Upper lobe of right lung (tissue), 1 donor: ENCODE data around the gene DAPK2. TPM values are rescaled to one million over a fixed set of nuclear protein-coding genes. Genes with fewer than 3 reads are reported as not detected.

ENCODE experiments used
- ATAC-seq: fragments of 200-7000 bp; cut with Tn5 transposase; one replicate; pipeline ENCODE4 v1.9.1; 2020; ENCODE audit warnings: mild to moderate bottlenecking, moderate library complexity
- DNase-seq: peaks from one replicate; pipeline ENCODE4 v3.0.0-alpha.2; 2020
- H3K27ac ChIP-seq: fragments of 200-600 bp; one replicate; pipeline ENCODE4 v1.8.0; 2022
- H3K27me3 ChIP-seq: fragments of 200-600 bp; one replicate; pipeline ENCODE4 v1.8.0; 2022; ENCODE audit warnings: mild to moderate bottlenecking
- H3K36me3 ChIP-seq: fragments of 200-600 bp; one replicate; pipeline ENCODE4 v1.8.0; 2022
- H3K4me1 ChIP-seq: fragments of 200-600 bp; one replicate; pipeline ENCODE4 v1.8.0; 2022
- H3K4me3 ChIP-seq: fragments of 200-600 bp; one replicate; pipeline ENCODE4 v1.8.0; 2022; ENCODE audit warnings: mild to moderate bottlenecking
- H3K9me3 ChIP-seq: fragments of 200-600 bp; one replicate; pipeline ENCODE4 v1.8.0; 2022
- CTCF ChIP-seq: fragments of 200-600 bp; IDR thresholded peaks from one replicate; pipeline ENCODE4 v1.8.0; 2022; ENCODE audit warnings: antibody characterized with exemption
- intact Hi-C: fragments of 100-400 bp; cut with DNase I; formaldehyde crosslinking; loops from one replicate; pipeline ENCODE4 v1.11.0; 2022
- total RNA-seq: library from RNA; stranded (reverse); fragmentation: NEBNext Ultra II Directional; extraction: Animal tissue kit (Norgen Biotek cat#: 25700); gene quantifications from one replicate; pipeline ENCODE4 v1.2.1, GENCODE V29; 2021
- donor health status: DM: no; HTN: yes; CAD: no; lungs with severe emphysema.

The DAPK2 gene
- total RNA-seq, 1 donor from 2014 or later: 73.3 TPM

DNA sequence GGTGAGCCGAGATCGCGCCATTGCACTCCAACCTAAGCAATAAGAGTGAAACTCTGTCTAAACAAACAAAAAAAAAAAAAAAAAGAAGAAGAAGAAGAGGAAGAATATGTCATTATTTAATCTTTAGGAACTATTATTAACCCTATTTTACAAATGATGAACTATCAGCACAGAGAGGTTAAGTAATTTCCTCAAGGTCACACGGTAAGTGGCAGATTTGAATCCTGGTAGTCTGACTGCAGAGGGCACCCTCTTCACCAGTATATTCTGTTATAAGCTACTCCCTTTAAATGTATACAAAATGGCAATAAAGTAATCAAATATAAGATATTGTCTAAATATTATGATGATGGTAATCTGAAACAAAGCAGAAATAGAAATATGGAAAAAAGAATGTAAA lies 135.1 kb downstream of the DAPK2 start:
- no peaks in the 10 kb centered on the region for H3K27me3 ChIP-seq
- no peak for ATAC-seq
- no peak overlapping the region for H3K27ac ChIP-seq
- no peaks in the 10 kb centered on the region for H3K9me3 ChIP-seq
- intact Hi-C loops: no loop called here
- H3K36me3 ChIP-seq: peaks cover 9% of the 10 kb centered on the region
- H3K4me1 ChIP-seq: peaks cover 9% of the 10 kb centered on the region
- no peak for TF ChIP-seq CTCF
- no peak for DNase-seq
- H3K4me3 ChIP-seq: no peak overlapping the region

DNA sequence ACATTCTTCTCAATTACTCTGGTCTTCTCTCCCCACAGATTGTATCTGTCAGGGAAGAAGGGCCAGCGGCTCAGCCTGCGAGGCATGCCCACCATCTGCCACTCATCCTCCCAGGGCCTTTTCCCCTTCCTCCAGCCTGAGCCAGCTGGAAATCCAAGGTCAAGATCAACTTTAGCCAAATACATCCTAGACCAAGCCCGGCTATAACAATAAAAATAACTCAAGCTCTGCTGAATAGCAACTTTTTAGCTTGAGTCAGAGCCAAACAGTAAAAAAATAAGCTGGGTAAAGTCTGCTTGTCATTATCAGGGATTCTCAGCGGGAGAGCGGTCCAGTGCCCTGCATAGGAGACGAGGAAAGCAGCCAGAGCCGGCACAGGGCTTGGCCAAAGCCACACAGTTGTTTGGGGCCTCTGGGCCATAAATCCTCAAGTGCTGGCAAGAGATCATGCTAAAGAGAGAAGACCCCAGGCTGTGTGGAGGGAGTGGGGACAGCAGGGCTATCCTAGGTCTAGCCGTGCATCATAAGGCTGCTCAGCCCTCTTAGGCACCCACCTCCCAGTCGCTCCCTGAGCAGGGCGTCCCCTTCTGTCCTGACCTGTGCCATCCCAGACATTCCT lies 136.4 kb downstream of the DAPK2 start:
- Histone ChIP-seq H3K36me3 (peaks cover 9% of the 10 kb centered on the region), H3K27ac (no peak overlapping the region), H3K4me1 (peaks cover 13% of the 10 kb centered on the region), H3K9me3 (no peaks in the 10 kb centered on the region), H3K27me3 (no peaks in the 10 kb centered on the region), H3K4me3 (no peak overlapping the region)
- no peak for TF ChIP-seq CTCF
- ATAC-seq (peak; percentile 6), DNase-seq (no peak)
- intact Hi-C loops: no loop called here

DNA sequence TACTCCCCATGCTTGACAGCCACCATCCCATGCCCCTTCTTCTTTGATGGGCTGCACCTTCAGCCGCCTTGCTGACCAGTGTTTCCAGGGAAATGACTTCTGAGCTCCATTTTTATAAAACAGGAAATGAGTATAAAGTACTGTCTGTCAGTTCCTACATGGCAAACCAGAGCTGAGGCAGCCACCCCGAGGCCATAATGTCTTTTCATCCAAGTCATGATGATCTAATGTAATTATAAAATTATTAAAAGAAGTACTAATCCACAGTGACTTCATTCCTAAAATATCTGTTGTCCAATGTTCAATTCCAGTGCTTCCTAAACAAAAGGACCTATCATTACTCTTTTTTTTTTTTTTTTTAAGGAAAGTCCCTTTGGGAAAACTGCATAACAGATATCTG lies 137.3 kb downstream of the DAPK2 start:
- Histone ChIP-seq H3K27ac (no peak overlapping the region), H3K4me3 (no peak overlapping the region), H3K27me3 (no peaks in the 10 kb centered on the region), H3K9me3 (no peaks in the 10 kb centered on the region), H3K4me1 (peaks cover 13% of the 10 kb centered on the region), H3K36me3 (peaks cover 9% of the 10 kb centered on the region)
- no peak for TF ChIP-seq CTCF
- no peak for DNase-seq
- intact Hi-C loops: no loop called here
- ATAC-seq: no peak

DNA sequence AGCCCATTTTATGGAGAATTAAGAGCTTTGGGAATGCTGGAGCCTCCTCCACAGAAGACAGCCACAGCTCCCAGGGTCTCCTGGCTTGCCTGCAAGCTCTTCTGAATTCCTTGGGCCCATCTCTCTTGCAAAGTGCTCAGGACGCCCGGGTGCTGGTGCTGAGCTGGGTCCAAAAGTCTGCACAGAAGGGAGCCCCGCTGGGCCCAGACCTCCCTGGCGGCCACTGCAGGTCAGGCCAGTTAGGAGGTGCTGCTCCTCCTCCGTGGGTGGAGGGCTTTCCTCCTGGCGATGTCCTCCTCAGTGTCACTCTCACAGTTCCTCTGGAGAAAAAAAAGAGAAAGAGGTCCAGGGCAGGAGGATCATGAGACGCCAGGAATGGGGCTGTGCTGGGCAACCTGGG lies 138.0 kb downstream of the DAPK2 start:
- peaks cover 13% of the 10 kb centered on the region for H3K4me1 ChIP-seq
- H3K27ac ChIP-seq: no peak overlapping the region
- no peaks in the 10 kb centered on the region for H3K27me3 ChIP-seq
- DNase-seq (no peak), ATAC-seq (no peak)
- no peak for TF ChIP-seq CTCF
- intact Hi-C loops: no loop called here
- H3K9me3 ChIP-seq: no peaks in the 10 kb centered on the region
- H3K4me3 ChIP-seq: no peak overlapping the region
- peaks cover 9% of the 10 kb centered on the region for H3K36me3 ChIP-seq

DNA sequence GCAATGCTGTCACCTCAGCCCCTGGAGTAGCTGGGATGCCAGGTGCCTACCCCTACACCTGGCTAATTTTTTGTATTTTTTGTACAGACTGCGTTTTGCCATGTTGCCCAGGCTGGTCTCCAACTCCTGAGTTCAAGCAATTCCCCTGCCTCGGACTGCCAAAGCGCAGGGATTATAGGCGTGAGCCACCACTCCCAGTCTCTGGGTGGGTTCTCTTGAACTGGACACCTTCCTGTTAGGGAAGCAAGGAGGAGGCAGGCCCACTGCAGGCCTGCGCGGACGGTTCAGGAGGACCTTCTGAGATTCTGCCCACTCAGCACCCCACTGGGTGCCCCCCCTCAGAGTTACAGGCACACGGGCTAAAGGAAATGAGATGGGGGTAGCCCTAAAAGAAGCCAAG lies 138.8 kb downstream of the DAPK2 start:
- Histone ChIP-seq H3K27me3 (no peaks in the 10 kb centered on the region), H3K36me3 (peaks cover 9% of the 10 kb centered on the region), H3K27ac (no peak overlapping the region), H3K4me3 (no peak overlapping the region), H3K9me3 (no peaks in the 10 kb centered on the region), H3K4me1 (peaks cover 17% of the 10 kb centered on the region)
- DNase-seq (no peak), ATAC-seq (no peak)
- intact Hi-C loops: no loop called here
- TF ChIP-seq CTCF: no peak

GRCh38 chr15:63906266-63906584 lies 140.1 kb downstream of the DAPK2 start:
- H3K4me3 ChIP-seq: no peak overlapping the region
- H3K36me3 ChIP-seq: peaks cover 9% of the 10 kb centered on the region
- H3K4me1 ChIP-seq: peaks cover 20% of the 10 kb centered on the region
- ATAC-seq (no peak), DNase-seq (no peak)
- H3K9me3 ChIP-seq: no peaks in the 10 kb centered on the region
- H3K27me3 ChIP-seq: no peaks in the 10 kb centered on the region
- H3K27ac ChIP-seq: no peak overlapping the region
- intact Hi-C loops: no loop called here
- no peak for TF ChIP-seq CTCF
